ENCODE results near the gene TAB2. TPM values are rescaled to one million over a fixed set of nuclear protein-coding genes. Genes with fewer than 3 reads are reported as not detected.

The TAB2 gene
- total and polyA plus RNA-seq, 2 donors (not counting 3 experiments of a cell fraction or from before 2014, with no cell fraction given) = 26.0 to 37.4 TPM

- Histone ChIP-seq H3K27me3 (ENCODE audit: control insufficient read depth in 2 of 2, insufficient read depth in 2 of 2, low read length in 2 of 2) (peaks cover 2 to 13% of the 10 kb centered on the region in 2 experiments), H2AFZ (ENCODE audit: low read depth, low read length) (no peak overlapping the region), H4K20me1 (replicated peaks; ENCODE audit: control insufficient read depth, extremely low read depth, insufficient read depth, low read length) (no peaks in the 10 kb centered on the region), H3K36me3 (ENCODE audit: control insufficient read depth in 2 of 2, extremely low read depth in 1 of 2, insufficient read depth in 2 of 2, low read length in 2 of 2) (no peaks in the 10 kb centered on the region), H3K4me3 (replicated peaks in 1 of 3; ENCODE audit: insufficient read depth in 1 of 3, low read depth in 1 of 3, low read length in 3 of 3) (no peak overlapping the region), H3K79me2 (ENCODE audit: control insufficient read depth, insufficient read depth, low read length) (no peaks in the 10 kb centered on the region), H3K9me3 (replicated peaks; ENCODE audit: control insufficient read depth, insufficient read depth, low read length) (no peaks in the 10 kb centered on the region), H3K9ac (replicated peaks; ENCODE audit: extremely low read depth, insufficient read depth, low read length) (no peak overlapping the region), H3K4me2 (ENCODE audit: insufficient read depth, low read length) (no peak overlapping the region), H3K27ac (ENCODE audit: insufficient read depth, low read depth, low read length) (no peak overlapping the region), H3K9me1 (replicated peaks; ENCODE audit: control insufficient read depth, extremely low read depth, insufficient read depth, low read length) (no peaks in the 10 kb centered on the region), H3K4me1 (ENCODE audit: control insufficient read depth, extremely low read depth, insufficient read depth, low read length) (no peaks in the 10 kb centered on the region)
- dilution Hi-C loops (cut with MboI; ENCODE audit: extremely low pct_ligation_motif_present, low sequenced_read_pairs) = no loop called here
- ChIA-PET CTCF (interaction anchor here (1.3 to 2.4 kb wide), 3 partner anchors 9 to 394 kb away, joined by 4 to 9 read pairs (median 9); no protein-coding TSS in a partner anchor), POLR2A (no interaction called here)
- FAIRE-seq (no peak), DNase-seq (ENCODE audit: low read depth, low spot score) (no peak)
- no TSS peak for BruUV-seq (replicated peaks)
- intact Hi-C loops (cut with micrococcal nuclease) = no loop called here
- TF ChIP-seq FOS (IDR thresholded peaks at IDR 0.05; ENCODE audit: borderline replicate concordance, insufficient read depth, low read length) (no peak), CTCF (IDR thresholded peaks at IDR 0.05; ENCODE audit: extremely low read depth in 1 of 2, insufficient read depth in 1 of 2, low read depth in 1 of 2, low read length in 2 of 2) (no peak), POLR2AphosphoS5 (IDR thresholded peaks at IDR 0.05; ENCODE audit: insufficient read depth, low read depth, low read length) (no peak), JUN (IDR thresholded peaks at IDR 0.05; ENCODE audit: borderline replicate concordance, insufficient read depth, insufficient read length, low read depth) (no peak), EZH2 (IDR thresholded peaks at IDR 0.05; ENCODE audit: borderline replicate concordance, low read depth, low read length, severe bottlenecking) (no peak), MYC (IDR thresholded peaks at IDR 0.05; ENCODE audit: low read depth, low read length) (no peak), POLR2A (IDR thresholded peaks at IDR 0.05; ENCODE audit: low read depth, low read length) (no peak), GATA2 (IDR thresholded peaks at IDR 0.05; ENCODE audit: insufficient read depth, insufficient read length, low read depth, low read length) (no peak), MAX (IDR thresholded peaks at IDR 0.05; ENCODE audit: insufficient read depth, insufficient read length) (no peak)
These were observed 105.1 kb downstream of the TAB2 start for GRCh38 chr6:149422581-149422980.

All from endothelial cell of umbilical vein (primary cell).